Astrocyte (in vitro differentiated cells and primary cell): Measurements from ENCODE around the gene APOBEC3H.

Source experiments
- EZH2 ChIP-seq: IDR thresholded peaks from 2 replicates; pipeline ENCODE4 v1.6.1; 2012; ENCODE audit warnings: mild to moderate bottlenecking, low read length, inconsistent platforms; ENCODE audit not compliant: insufficient read depth
- TF ChIP-seq, protein P1 (sequence below): IDR thresholded peaks from 2 replicates; pipeline ENCODE4 v1.5.1; 2011; ENCODE audit warnings: low read depth, mild to moderate bottlenecking, inconsistent platforms, low read length, moderate library complexity; ENCODE audit not compliant: insufficient read depth

DNA sequence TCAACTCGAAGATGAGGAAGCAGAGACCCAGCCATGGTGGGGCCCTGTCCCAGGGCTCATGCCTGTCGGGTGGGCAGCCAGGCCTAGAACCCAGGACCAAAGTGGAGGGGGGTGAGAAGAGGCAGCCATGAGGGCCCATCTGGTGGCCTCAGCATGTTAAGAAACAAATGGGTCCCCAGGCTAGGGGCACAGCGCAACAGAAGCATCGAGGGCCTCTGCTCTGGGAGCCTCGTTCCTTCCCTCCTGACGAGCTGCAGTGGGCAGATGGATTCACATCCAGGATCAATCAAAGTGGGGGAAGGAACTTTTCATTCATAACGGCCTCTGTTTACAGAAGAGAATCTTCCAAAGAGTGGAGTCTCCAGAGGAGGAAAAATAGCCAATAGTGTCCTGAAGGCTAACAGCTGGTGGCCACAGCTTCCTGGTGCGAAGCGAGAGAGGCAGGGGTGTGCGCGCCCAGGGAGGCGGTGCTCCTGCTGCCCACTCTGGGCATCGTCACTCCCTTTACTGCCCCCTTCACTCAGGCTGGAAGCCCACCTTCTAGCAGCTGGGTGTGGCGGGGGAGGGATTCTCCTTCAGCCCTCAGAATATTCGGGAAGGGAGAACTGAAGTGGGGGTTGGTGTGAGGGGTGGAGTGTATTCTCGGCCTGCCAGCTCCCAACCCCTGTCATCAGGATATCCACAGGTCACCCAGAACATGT is 51.1 kb downstream of the APOBEC3H start:
- TF ChIP-seq, protein P1, sequence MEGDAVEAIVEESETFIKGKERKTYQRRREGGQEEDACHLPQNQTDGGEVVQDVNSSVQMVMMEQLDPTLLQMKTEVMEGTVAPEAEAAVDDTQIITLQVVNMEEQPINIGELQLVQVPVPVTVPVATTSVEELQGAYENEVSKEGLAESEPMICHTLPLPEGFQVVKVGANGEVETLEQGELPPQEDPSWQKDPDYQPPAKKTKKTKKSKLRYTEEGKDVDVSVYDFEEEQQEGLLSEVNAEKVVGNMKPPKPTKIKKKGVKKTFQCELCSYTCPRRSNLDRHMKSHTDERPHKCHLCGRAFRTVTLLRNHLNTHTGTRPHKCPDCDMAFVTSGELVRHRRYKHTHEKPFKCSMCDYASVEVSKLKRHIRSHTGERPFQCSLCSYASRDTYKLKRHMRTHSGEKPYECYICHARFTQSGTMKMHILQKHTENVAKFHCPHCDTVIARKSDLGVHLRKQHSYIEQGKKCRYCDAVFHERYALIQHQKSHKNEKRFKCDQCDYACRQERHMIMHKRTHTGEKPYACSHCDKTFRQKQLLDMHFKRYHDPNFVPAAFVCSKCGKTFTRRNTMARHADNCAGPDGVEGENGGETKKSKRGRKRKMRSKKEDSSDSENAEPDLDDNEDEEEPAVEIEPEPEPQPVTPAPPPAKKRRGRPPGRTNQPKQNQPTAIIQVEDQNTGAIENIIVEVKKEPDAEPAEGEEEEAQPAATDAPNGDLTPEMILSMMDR: no peak
- no peak for TF ChIP-seq EZH2
